SK-N-SH treated with all-trans-retinoic acid at 6 μM for 48 hours (cell line): ENCODE results near the gene WDR90.

Experiments used
- ATAC-seq: fragments of 200-7000 bp; cut with Tn5 transposase; 3 replicates; pipeline ENCODE4 v1.9.1; 2020; ENCODE audit warnings: mild to moderate bottlenecking, moderate library complexity
- ARNTL ChIP-seq: fragments of 450-650 bp; formaldehyde crosslinking; IDR thresholded peaks from 2 replicates; pipeline ENCODE4 v1.5.0; 2020; ENCODE audit warnings: low read depth, mild to moderate bottlenecking, moderate library complexity, borderline replicate concordance
- CSDC2 ChIP-seq: fragments of 250-450 bp; sonication (Bioruptor Pico); IDR thresholded peaks from 2 replicates; pipeline ENCODE4 v1.5.0; 2020; ENCODE audit warnings: mild to moderate bottlenecking, moderate library complexity
- ESRRG ChIP-seq: fragments of 250-450 bp; sonication (Bioruptor Pico); IDR thresholded peaks from 2 replicates; pipeline ENCODE4 v1.6.1; 2021; ENCODE audit warnings: mild to moderate bottlenecking
- GLIS3 ChIP-seq: fragments of 250-450 bp; sonication (Bioruptor Pico); IDR thresholded peaks from 2 replicates; pipeline ENCODE4 v1.5.0; 2020; ENCODE audit warnings: mild to moderate bottlenecking, moderate library complexity
- ISL1 ChIP-seq: fragments of 250-450 bp; sonication (Bioruptor Pico); IDR thresholded peaks from 2 replicates; pipeline ENCODE4 v2.1.2; 2022; ENCODE audit warnings: mild to moderate bottlenecking, moderate library complexity
- OSR1 ChIP-seq: fragments of 250-450 bp; sonication (Bioruptor Pico); IDR thresholded peaks from 2 replicates; pipeline ENCODE4 v1.8.0; 2022; ENCODE audit warnings: moderate library complexity, mild to moderate bottlenecking, inconsistent platforms
- PATZ1 ChIP-seq: fragments of 250-450 bp; sonication (Bioruptor Pico); IDR thresholded peaks from 2 replicates; pipeline ENCODE4 v1.8.0; 2020; ENCODE audit warnings: mild to moderate bottlenecking, moderate library complexity, borderline replicate concordance
- POU6F1 ChIP-seq: fragments of 250-450 bp; sonication (Bioruptor Pico); IDR thresholded peaks from 2 replicates; pipeline ENCODE4 v1.8.0; 2021; ENCODE audit warnings: low read depth, mild to moderate bottlenecking, moderate library complexity, borderline replicate concordance
- PPARA ChIP-seq: fragments of 250-450 bp; sonication (Bioruptor Pico); IDR thresholded peaks from 2 replicates; pipeline ENCODE4 v1.5.0; 2020; ENCODE audit warnings: mild to moderate bottlenecking, borderline replicate concordance
- RARB ChIP-seq: fragments of 250-450 bp; sonication (Bioruptor Pico); IDR thresholded peaks from 2 replicates; pipeline ENCODE4 v1.8.0; 2021; ENCODE audit warnings: mild to moderate bottlenecking, moderate library complexity
- SNAI2 ChIP-seq: fragments of 250-450 bp; sonication (Bioruptor Pico); IDR thresholded peaks from 2 replicates; pipeline ENCODE4 v1.5.0; 2020; ENCODE audit warnings: mild to moderate bottlenecking, moderate library complexity
- TCF4 ChIP-seq: fragments of 250-450 bp; sonication (Bioruptor Pico); IDR thresholded peaks from 2 replicates; pipeline ENCODE4 v1.8.0; 2021; ENCODE audit warnings: mild to moderate bottlenecking, moderate library complexity, borderline replicate concordance
- TOX ChIP-seq: fragments of 250-450 bp; sonication (Bioruptor Pico); IDR thresholded peaks from 2 replicates; pipeline ENCODE4 v1.8.0; 2021; ENCODE audit warnings: mild to moderate bottlenecking, moderate library complexity, borderline replicate concordance
- TSHZ2 ChIP-seq: fragments of 250-450 bp; sonication (Bioruptor Pico); IDR thresholded peaks from 2 replicates; pipeline ENCODE4 v1.5.0; 2020; ENCODE audit warnings: mild to moderate bottlenecking, moderate library complexity
- ZC3H10 ChIP-seq: fragments of 250-450 bp; sonication (Bioruptor Pico); IDR thresholded peaks from 2 replicates; pipeline ENCODE4 v1.5.1; 2021; ENCODE audit warnings: mild to moderate bottlenecking, moderate library complexity
- ZFP3 ChIP-seq: fragments of 250-450 bp; sonication (Bioruptor Pico); IDR thresholded peaks from 2 replicates; pipeline ENCODE4 v1.5.0; 2020; ENCODE audit warnings: mild to moderate bottlenecking, moderate library complexity
- ZFP30 ChIP-seq: fragments of 450-650 bp; formaldehyde crosslinking; IDR thresholded peaks from 2 replicates; pipeline ENCODE4 v1.5.0; 2022; ENCODE audit warnings: mild to moderate bottlenecking, moderate library complexity
- ZNF565 ChIP-seq: fragments of 450-650 bp; formaldehyde crosslinking; conservative IDR thresholded peaks from 2 replicates; pipeline ENCODE4 v1.5.0; 2020; ENCODE audit warnings: low read depth, mild to moderate bottlenecking, moderate library complexity
- ZNF70 ChIP-seq: fragments of 450-650 bp; formaldehyde crosslinking; IDR thresholded peaks from 2 replicates; pipeline ENCODE4 v1.5.0; 2020; ENCODE audit warnings: mild to moderate bottlenecking, moderate library complexity
- TF ChIP-seq, protein P1 (sequence below): fragments of 250-450 bp; sonication (Bioruptor Pico); IDR thresholded peaks from 2 replicates; pipeline ENCODE4 v1.5.1; 2020; ENCODE audit warnings: low read depth, mild to moderate bottlenecking, moderate library complexity

Gene WDR90

DNA sequence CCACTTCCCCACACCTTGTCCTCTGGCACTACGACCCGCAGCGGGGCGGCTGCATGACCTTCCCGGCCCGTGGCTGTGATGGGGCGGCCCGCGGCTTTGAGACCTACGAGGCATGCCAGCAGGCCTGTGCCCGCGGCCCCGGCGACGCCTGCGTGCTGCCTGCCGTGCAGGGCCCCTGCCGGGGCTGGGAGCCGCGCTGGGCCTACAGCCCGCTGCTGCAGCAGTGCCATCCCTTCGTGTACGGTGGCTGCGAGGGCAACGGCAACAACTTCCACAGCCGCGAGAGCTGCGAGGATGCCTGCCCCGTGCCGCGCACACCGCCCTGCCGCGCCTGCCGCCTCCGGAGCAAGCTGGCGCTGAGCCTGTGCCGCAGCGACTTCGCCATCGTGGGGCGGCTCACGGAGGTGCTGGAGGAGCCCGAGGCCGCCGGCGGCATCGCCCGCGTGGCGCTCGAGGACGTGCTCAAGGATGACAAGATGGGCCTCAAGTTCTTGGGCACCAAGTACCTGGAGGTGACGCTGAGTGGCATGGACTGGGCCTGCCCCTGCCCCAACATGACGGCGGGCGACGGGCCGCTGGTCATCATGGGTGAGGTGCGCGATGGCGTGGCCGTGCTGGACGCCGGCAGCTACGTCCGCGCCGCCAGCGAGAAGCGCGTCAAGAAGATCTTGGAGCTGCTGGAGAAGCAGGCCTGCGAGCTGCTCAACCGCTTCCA, 15.7 kb upstream of the WDR90 start:
- no peak for TF ChIP-seq TOX (CRISPR knock-in tag)
- no peak for TF ChIP-seq OSR1
- no peak for TF ChIP-seq TCF4 (CRISPR knock-in tag)
- no peak for TF ChIP-seq ZC3H10 (CRISPR knock-in tag)
- no peak for ATAC-seq

DNA sequence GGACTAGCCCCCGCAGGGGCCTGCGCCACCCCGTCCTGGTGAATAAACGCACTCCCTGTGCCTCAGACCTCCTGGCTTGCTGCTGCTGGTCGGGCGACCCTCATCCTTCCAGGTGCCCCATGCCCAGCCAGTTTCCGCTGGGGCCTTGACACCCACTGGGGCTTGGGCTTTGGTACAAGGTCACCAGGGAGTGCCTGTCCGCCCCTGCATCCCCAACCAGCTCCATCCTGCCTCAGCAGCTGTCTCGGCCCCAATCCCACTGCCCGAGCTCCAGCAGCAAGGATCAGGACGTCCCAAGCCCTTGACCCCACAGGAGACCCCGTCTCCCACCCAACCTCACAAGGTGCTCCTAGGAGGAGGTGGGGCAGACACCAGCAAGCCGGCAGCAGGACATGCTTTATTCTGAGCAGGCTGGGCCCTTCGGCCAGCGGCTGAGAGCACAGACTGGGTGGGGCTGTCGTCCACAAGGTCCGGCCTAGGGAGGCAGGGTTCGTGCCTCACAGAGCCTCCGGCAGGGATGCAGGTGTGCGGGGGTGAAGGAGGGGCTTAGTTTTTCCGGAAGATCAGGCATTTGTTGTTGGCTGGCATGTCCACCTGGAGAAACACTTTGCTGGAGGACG, 15.0 kb upstream of the WDR90 start:
- TF ChIP-seq SNAI2 (CRISPR knock-in tag) (no peak), ISL1 (CRISPR knock-in tag) (no peak), TSHZ2 (CRISPR knock-in tag) (no peak), PATZ1 (CRISPR knock-in tag) (no peak), ARNTL (CRISPR knock-in tag) (no peak), ZFP30 (CRISPR knock-in tag) (no peak), ZFP3 (CRISPR knock-in tag) (no peak), ESRRG (CRISPR knock-in tag) (no peak), TOX (CRISPR knock-in tag) (no peak)
- TF ChIP-seq, protein P1, sequence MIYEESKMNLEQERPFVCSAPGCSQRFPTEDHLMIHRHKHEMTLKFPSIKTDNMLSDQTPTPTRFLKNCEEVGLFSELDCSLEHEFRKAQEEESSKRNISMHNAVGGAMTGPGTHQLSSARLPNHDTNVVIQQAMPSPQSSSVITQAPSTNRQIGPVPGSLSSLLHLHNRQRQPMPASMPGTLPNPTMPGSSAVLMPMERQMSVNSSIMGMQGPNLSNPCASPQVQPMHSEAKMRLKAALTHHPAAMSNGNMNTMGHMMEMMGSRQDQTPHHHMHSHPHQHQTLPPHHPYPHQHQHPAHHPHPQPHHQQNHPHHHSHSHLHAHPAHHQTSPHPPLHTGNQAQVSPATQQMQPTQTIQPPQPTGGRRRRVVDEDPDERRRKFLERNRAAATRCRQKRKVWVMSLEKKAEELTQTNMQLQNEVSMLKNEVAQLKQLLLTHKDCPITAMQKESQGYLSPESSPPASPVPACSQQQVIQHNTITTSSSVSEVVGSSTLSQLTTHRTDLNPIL (CRISPR knock-in tag) = no peak
- ATAC-seq = no peak

GRCh38 chr16:634996-635395, 14.2 kb upstream of the WDR90 start:
- no peak for ATAC-seq
- TF ChIP-seq ARNTL (CRISPR knock-in tag) (no peak), SNAI2 (CRISPR knock-in tag) (no peak), CSDC2 (CRISPR knock-in tag) (no peak), TSHZ2 (CRISPR knock-in tag) (no peak), ZFP3 (CRISPR knock-in tag) (no peak), PPARA (no peak), ESRRG (CRISPR knock-in tag) (no peak), ZNF70 (CRISPR knock-in tag) (no peak), ISL1 (CRISPR knock-in tag) (no peak), TCF4 (CRISPR knock-in tag) (no peak), OSR1 (no peak), POU6F1 (no peak), TOX (CRISPR knock-in tag) (no peak), GLIS3 (CRISPR knock-in tag) (no peak), RARB (CRISPR knock-in tag) (no peak), PATZ1 (CRISPR knock-in tag) (no peak), ZNF565 (CRISPR knock-in tag) (no peak)
- TF ChIP-seq, protein P1 (CRISPR knock-in tag) = no peak
